SK-N-SH (cell line): Measurements from ENCODE around the gene FBXO27. TPM values are rescaled to one million over a fixed set of nuclear protein-coding genes. Genes with fewer than 3 reads are reported as not detected.
A peak's percentile ranks its signal among the peaks of the same experiment; 100 is the strongest.

Experiments used
- CTCF ChIA-PET: fragments of 300-600, 350-600 bp; formaldehyde crosslinking; extraction: SDS; loops from one replicate; lab custom pipeline; 2021; lab: Yijun Ruan, JAX
- POLR2A ChIA-PET: fragments of 350-600 bp; sonication (Branson Sonifier 250); formaldehyde crosslinking; extraction: SDS; loops from one replicate; lab custom pipeline; 2020; ENCODE audit warnings: antibody characterized with exemption, inconsistent platforms; lab: Yijun Ruan, JAX
- DNase-seq: peaks from one replicate; pipeline ENCODE4 v3.0.0; 2012
- H2AFZ ChIP-seq: fragments of 200-600 bp; sonication (generic); 2 replicates; pipeline ENCODE4 v1.8.1; 2016; ENCODE audit warnings: antibody characterized with exemption, mild to moderate bottlenecking, low read depth
- H3F3A ChIP-seq: fragments of 200-600 bp; sonication (generic); replicated peaks from 2 replicates; pipeline ENCODE3; 2016; ENCODE audit warnings: antibody characterized with exemption, mild to moderate bottlenecking; ENCODE audit not compliant: insufficient read depth
- H3K27ac ChIP-seq, 2 experiments: fragments of 200-500 bp in 1 of 2; fragments of 200-600 bp in 1 of 2; sonication (Bioruptor generic) in 1 of 2; sonication (generic), shearing (Covaris generic) in 1 of 2; 2 replicates each; pipeline versions ENCODE4 v1.5.1 to v1.6.1; 2014 to 2016; ENCODE audit warnings: low read depth in 2 of 2, inconsistent platforms in 1 of 2, low read length in 1 of 2, mild to moderate bottlenecking in 1 of 2, mixed read lengths in 1 of 2
- H3K27me3 ChIP-seq: fragments of 200-600 bp; sonication (generic), shearing (Covaris generic); 2 replicates; pipeline ENCODE4 v1.6.1; 2016; ENCODE audit warnings: mixed run types; ENCODE audit not compliant: insufficient read depth
- H3K36me3 ChIP-seq, 2 experiments: fragments of 200-500 bp in 1 of 2; fragments of 200-600 bp in 1 of 2; sonication (Bioruptor generic) in 1 of 2; sonication (generic) in 1 of 2; replicated peaks in 1 of 2; 2 replicates each; pipeline versions ENCODE3 to v1.5.1; 2014 to 2016; ENCODE audit warnings: low read length in 1 of 2, mild to moderate bottlenecking in 1 of 2; ENCODE audit not compliant: insufficient read depth in 2 of 2, control insufficient read depth in 1 of 2
- H3K4me1 ChIP-seq, 2 experiments: fragments of 200-500 bp in 1 of 2; fragments of 200-600 bp in 1 of 2; sonication (Bioruptor generic) in 1 of 2; sonication (generic), shearing (Covaris generic) in 1 of 2; 2 replicates each; pipeline versions ENCODE4 v1.5.1 to v1.6.1; 2014 to 2016; ENCODE audit warnings: low read depth in 1 of 2, low read length in 1 of 2, mixed run types in 1 of 2; ENCODE audit not compliant: insufficient read depth in 2 of 2, control insufficient read depth in 1 of 2
- H3K4me2 ChIP-seq: fragments of 200-600 bp; sonication (generic), shearing (Covaris generic); 2 replicates; pipeline ENCODE4 v1.6.1; 2017; ENCODE audit warnings: mixed run types
- H3K4me3 ChIP-seq, 2 experiments: fragments of 200-500 bp in 1 of 2; fragments of 200-600 bp in 1 of 2; sonication (Bioruptor generic) in 1 of 2; sonication (generic), shearing (Covaris generic) in 1 of 2; 2 replicates each; pipeline versions ENCODE4 v1.5.1 to v1.8.1; 2014 to 2016; ENCODE audit warnings: low read depth in 2 of 2, inconsistent platforms in 1 of 2, low read length in 1 of 2, mild to moderate bottlenecking in 1 of 2, mixed read lengths in 1 of 2, moderate library complexity in 1 of 2
- H3K79me2 ChIP-seq: fragments of 200-600 bp; sonication (generic); 2 replicates; pipeline ENCODE4 v1.8.1; 2017; ENCODE audit warnings: mild to moderate bottlenecking; ENCODE audit not compliant: insufficient read depth
- H3K9ac ChIP-seq: fragments of 200-600 bp; sonication (generic); 2 replicates; pipeline ENCODE4 v1.6.1; 2017; ENCODE audit warnings: mixed run types
- H3K9me2 ChIP-seq: fragments of 200-600 bp; sonication (generic); 2 replicates; pipeline ENCODE4 v1.6.1; 2017; ENCODE audit warnings: mixed run types
- H3K9me3 ChIP-seq: fragments of 200-600 bp; sonication (generic); 2 replicates; pipeline ENCODE4 v1.6.1; 2017; ENCODE audit warnings: mixed run types, mild to moderate bottlenecking, moderate library complexity
- H4K20me1 ChIP-seq: fragments of 200-600 bp; sonication (generic); 2 replicates; pipeline ENCODE4 v1.6.1; 2017; ENCODE audit warnings: mild to moderate bottlenecking, mixed run types; ENCODE audit not compliant: insufficient read depth
- CTCF ChIP-seq: fragments of 200-600 bp; sonication (generic); IDR thresholded peaks from 2 replicates; pipeline ENCODE4 v1.6.1; 2017; ENCODE audit warnings: antibody characterized with exemption, mild to moderate bottlenecking, moderate library complexity
- ELF1 ChIP-seq: IDR thresholded peaks from 2 replicates; pipeline ENCODE4 v1.4.0; 2012
- EP300 ChIP-seq, 2 experiments: IDR thresholded peaks; 2 replicates each; pipeline versions ENCODE4 v1.4.0 to v1.6.1; 2012; ENCODE audit warnings: borderline replicate concordance in 1 of 2, low read depth in 1 of 2, low read length in 1 of 2
- FOSL2 ChIP-seq: IDR thresholded peaks from 2 replicates; pipeline ENCODE4 v1.4.0; 2012; ENCODE audit warnings: low read depth, mild to moderate bottlenecking, moderate library complexity, borderline replicate concordance
- FOXM1 ChIP-seq: IDR thresholded peaks from 2 replicates; pipeline ENCODE4 v1.4.0; 2012; ENCODE audit warnings: low read depth, mild to moderate bottlenecking
- GATA2 ChIP-seq: sonication (generic); formaldehyde crosslinking; IDR thresholded peaks from 2 replicates; pipeline ENCODE4 v1.5.0; 2020; ENCODE audit warnings: mild to moderate bottlenecking, missing genetic modification reagents
- IRF3 ChIP-seq: fragments of 150-350 bp; IDR thresholded peaks from 2 replicates; pipeline ENCODE4 v1.6.1; 2016; ENCODE audit warnings: mild to moderate bottlenecking, low read depth, low read length
- JUND ChIP-seq: IDR thresholded peaks from 2 replicates; pipeline ENCODE4 v1.4.0; 2012
- MAX ChIP-seq: IDR thresholded peaks from 2 replicates; pipeline ENCODE4 v1.4.0; 2012; ENCODE audit warnings: low read depth
- MEF2A ChIP-seq: IDR thresholded peaks from 2 replicates; pipeline ENCODE4 v1.4.0; 2012; ENCODE audit warnings: low read depth, borderline replicate concordance
- NFIC ChIP-seq: IDR thresholded peaks from 2 replicates; pipeline ENCODE4 v1.4.0; 2012; ENCODE audit warnings: borderline replicate concordance
- POLR2AphosphoS5 ChIP-seq: IDR thresholded peaks from 2 replicates; pipeline ENCODE4 v1.6.1; 2012; ENCODE audit warnings: low read depth, low read length
- RCOR1 ChIP-seq: fragments of 150-350 bp; IDR thresholded peaks from 2 replicates; pipeline ENCODE4 v1.6.1; 2017; ENCODE audit warnings: antibody characterized with exemption, low read length
- RFX5 ChIP-seq: IDR thresholded peaks from 2 replicates; pipeline ENCODE4 v1.6.1; 2012; ENCODE audit warnings: mild to moderate bottlenecking, improper control_type of control experiment, low read length
- RXRA ChIP-seq: IDR thresholded peaks from 2 replicates; pipeline ENCODE4 v1.4.0; 2012; ENCODE audit warnings: low read depth, mild to moderate bottlenecking, borderline replicate concordance
- SMC3 ChIP-seq: IDR thresholded peaks from 2 replicates; pipeline ENCODE4 v1.6.1; 2012; ENCODE audit warnings: low read depth, low read length, improper control_type of control experiment
- TAF1 ChIP-seq: IDR thresholded peaks from 2 replicates; pipeline ENCODE4 v1.6.1; 2012; ENCODE audit warnings: low read depth, mild to moderate bottlenecking, low read length, moderate library complexity, borderline replicate concordance
- TCF12 ChIP-seq: IDR thresholded peaks from 2 replicates; pipeline ENCODE4 v1.4.0; 2012
- USF1 ChIP-seq: IDR thresholded peaks from 2 replicates; pipeline ENCODE4 v1.4.0; 2012; ENCODE audit warnings: low read depth, borderline replicate concordance
- WGBS: methylation state at CpG from one replicate; pipeline ENCODE4 v1.1.6; 2017; ENCODE audit warnings: low lambda C conversion rate; 5-methylcytosine and 5-hydroxymethylcytosine counted together
- polyA plus RNA-seq, 3 experiments: library from polyadenylated mRNA; depleted of rRNA; stranded (reverse); fragments of >200 nt; gene quantifications; 2 replicates each; pipeline ENCODE4 v1.2.3, GENCODE V29; 2012

FBXO27 gene
- polyA plus RNA-seq, 1 of the 3 experiments (the other 2 are of a cell fraction), result 5.8 TPM

- Histone ChIP-seq H3K27ac (peak overlapping the region in 1 of 2 experiments; percentile 68; a peak in 2 of 4 replicates), H3K4me2 (0 out of 2 replicates have a peak overlapping the region, but pooled peaks have one; percentile 37), H3K9me2 (no peaks in the 10 kb centered on the region), H3K9ac (no peak overlapping the region), H4K20me1 (no peaks in the 10 kb centered on the region), H3K36me3 (no peaks in the 10 kb centered on the region), H3K9me3 (no peaks in the 10 kb centered on the region)
- no peak for DNase-seq
- no peak for TF ChIP-seq FOXM1
- TF ChIP-seq TCF12, result peak; percentile 48; the same call in 1 of the 2 replicates
- TF ChIP-seq IRF3, result no peak
- peak; percentile 52; the same call in 1 of the 2 replicates for TF ChIP-seq MAX
- no peak for TF ChIP-seq RFX5
- TF ChIP-seq POLR2AphosphoS5, result peak; percentile 49; the same call in 1 of the 2 replicates
- TF ChIP-seq NFIC, result peak; percentile 64; the same call in 1 of the 2 replicates
- peak; percentile 66 for TF ChIP-seq JUND
- peak in 1 of 2 experiments; percentile 22; a peak in 1 of 4 replicates for TF ChIP-seq EP300 (IDR thresholded peaks at IDR 0.05; ENCODE audit: borderline replicate concordance in 1 of 2, low read depth in 1 of 2, low read length in 1 of 2)
- peak; percentile 76; the same call in 1 of the 2 replicates for TF ChIP-seq FOSL2
- TF ChIP-seq RXRA, result 0 out of 2 replicates have a peak, but pooled peaks have one; percentile 24
- TF ChIP-seq, all 33 proteins: peak for 8
- CTCF ChIA-PET, result interaction anchor here (0.8 to 1.7 kb wide), 3 partner anchors 17 to 117 kb away, joined by 3 to 5 read pairs (median 3); partner anchors contain the start of gene FBXO17
- H3K4me1 ChIP-seq, result peaks cover 4 to 16% of the 10 kb centered on the region in 2 experiments; a peak in 2 of 4 replicates
- peak overlapping the region; percentile 80 for H2AFZ ChIP-seq
- POLR2A ChIA-PET, result no interaction called here
- no peaks in the 10 kb centered on the region for H3K27me3 ChIP-seq
- H3K4me3 ChIP-seq, result no peak overlapping the region
- H3F3A ChIP-seq, result peaks cover 17% of the 10 kb centered on the region
- 37% methylated on average over 3 of the region's 3 CpGs for WGBS
- no peaks in the 10 kb centered on the region for H3K79me2 ChIP-seq
Observed at GRCh38 chr19:38993271-38993670, 39.1 kb downstream of the FBXO27 start.

- POLR2A ChIA-PET, result no interaction called here
- Histone ChIP-seq H3K27me3 (no peaks in the 10 kb centered on the region), H3F3A (peaks cover 17% of the 10 kb centered on the region), H4K20me1 (no peaks in the 10 kb centered on the region), H3K9ac (no peak overlapping the region), H3K36me3 (no peaks in the 10 kb centered on the region), H2AFZ (0 out of 2 replicates have a peak overlapping the region, but pooled peaks have one; percentile 11), H3K79me2 (no peaks in the 10 kb centered on the region), H3K9me2 (no peaks in the 10 kb centered on the region), H3K4me1 (peaks cover 4 to 16% of the 10 kb centered on the region in 2 experiments; a peak in 2 of 4 replicates), H3K4me2 (peak overlapping the region; percentile 17; the same call in 1 of the 2 replicates), H3K27ac (no peak overlapping the region), H3K4me3 (no peak overlapping the region), H3K9me3 (no peaks in the 10 kb centered on the region)
- CTCF ChIA-PET, result interaction anchor here (1.5 to 3.6 kb wide), 2 partner anchors 15 to 29 kb away, joined by 3 to 21 read pairs; partner anchors contain the start of gene FBXO17
- 61% methylated on average over 13 of the region's 13 CpGs for WGBS
- DNase-seq, result no peak
- no peak for TF ChIP-seq TAF1
- no peak for TF ChIP-seq CTCF
- TF ChIP-seq NFIC, result peak; percentile 88
- TF ChIP-seq SMC3, result no peak
- no peak for TF ChIP-seq ELF1
- TF ChIP-seq RCOR1, result no peak
- peak; percentile 48; the same call in 1 of the 2 replicates for TF ChIP-seq RXRA
- no peak for TF ChIP-seq USF1
- TF ChIP-seq MEF2A, result no peak
- TF ChIP-seq GATA2 (CRISPR knock-in tag), result no peak
- no peak for TF ChIP-seq POLR2AphosphoS5
Observed at GRCh38 chr19:38990949-38991697, 41.2 kb downstream of the FBXO27 start.
